Fibroblast of villous mesenchyme (primary cell): ENCODE data around the gene RASA2. TPM values are rescaled to one million over a fixed set of nuclear protein-coding genes. Genes with fewer than 3 reads are reported as not detected.
"Not testable (repeated sequence)": the region's sequence is repeated elsewhere in the genome, so short reads cannot be mapped to it uniquely, and the experiment has no call there.

Experiments
- DNase-seq: peaks from one replicate; pipeline ENCODE4 v3.0.0-alpha.2; 2010; ENCODE audit warnings: low read depth
- H3K4me3 ChIP-seq: 2 replicates; pipeline ENCODE4 v1.5.1; 2011; ENCODE audit warnings: low read depth, mild to moderate bottlenecking, low read length
- CTCF ChIP-seq: IDR thresholded peaks from 2 replicates; pipeline ENCODE4 v1.5.1; 2012; ENCODE audit warnings: low read depth, mild to moderate bottlenecking, low read length; ENCODE audit not compliant: insufficient read depth
- total RNA-seq: library from RNA; depleted of rRNA; stranded (reverse); fragments of >200 nt; gene quantifications from 2 replicates; pipeline ENCODE4 v1.2.3, GENCODE V29; 2012

The RASA2 gene
- total RNA-seq, 1 donor: 18.1 TPM

GRCh38 chr3:141529256-141529655 is 42.4 kb downstream of the RASA2 start:
- H3K4me3 ChIP-seq: no peak overlapping the region

GRCh38 chr3:141529717-141530414 is 43.0 kb downstream of the RASA2 start:
- peak overlapping the region; percentile 20 for H3K4me3 ChIP-seq
- no peak for DNase-seq
- TF ChIP-seq CTCF: no peak

More at GRCh38 chr3:141529256-141529655, 42.4 kb downstream of the RASA2 start:
- TF ChIP-seq CTCF: no peak
- DNase-seq: no peak

- TF ChIP-seq CTCF: no peak
- peak; percentile 87 for DNase-seq
- peak overlapping the region; percentile 20 for H3K4me3 ChIP-seq
Observed at GRCh38 chr3:141530415-141530768, 43.6 kb downstream of the RASA2 start.

- no peak overlapping the region for H3K4me3 ChIP-seq
- no peak for TF ChIP-seq CTCF
- no peak for DNase-seq
Observed at GRCh38 chr3:141532609-141533008, 45.8 kb downstream of the RASA2 start.

GRCh38 chr3:141536017-141536416 is 49.2 kb downstream of the RASA2 start:
- H3K4me3 ChIP-seq: not testable (repeated sequence)

GRCh38 chr3:141537856-141538255 is 51.0 kb downstream of the RASA2 start:
- TF ChIP-seq CTCF: no peak
- H3K4me3 ChIP-seq: no peak overlapping the region
- no peak for DNase-seq

More at GRCh38 chr3:141536017-141536416, 49.2 kb downstream of the RASA2 start:
- not testable (repeated sequence) for DNase-seq

- TF ChIP-seq CTCF: no peak
- no peak overlapping the region for H3K4me3 ChIP-seq
- DNase-seq: peak; percentile 32
Observed at GRCh38 chr3:141538568-141539240, 51.9 kb downstream of the RASA2 start.
